HEK293T (cell line): Measurements from ENCODE around the gene TRMT5.

ENCODE experiments used
- CTCF ChIA-PET: fragments of 350-600 bp; formaldehyde crosslinking; extraction: SDS; loops from one replicate; lab custom pipeline; 2021; ENCODE audit warnings: antibody characterized with exemption, inconsistent platforms; lab: Yijun Ruan, JAX
- POLR2A ChIA-PET: fragments of 350-600 bp; formaldehyde crosslinking; extraction: SDS; loops from one replicate; lab custom pipeline; 2020; ENCODE audit warnings: antibody characterized with exemption, inconsistent platforms; lab: Yijun Ruan, JAX
- DNase-seq: peaks from one replicate; pipeline ENCODE4 v3.0.0; 2012; ENCODE audit warnings: mixed read lengths; ENCODE audit errors: extremely low spot score
- ARNT ChIP-seq: fragments of 450-650 bp; IDR thresholded peaks from 2 replicates; pipeline ENCODE4 v1.6.1; 2017; ENCODE audit warnings: mild to moderate bottlenecking
- BHLHE40 ChIP-seq: fragments of 450-650 bp; IDR thresholded peaks from 2 replicates; pipeline ENCODE4 v1.6.1; 2016; ENCODE audit warnings: mild to moderate bottlenecking, moderate library complexity, borderline replicate concordance
- CTBP1 ChIP-seq: fragments of 450-650 bp; IDR thresholded peaks from 2 replicates; pipeline ENCODE4 v1.6.1; 2016; ENCODE audit warnings: borderline replicate concordance
- ELF4 ChIP-seq: fragments of 450-650 bp; IDR thresholded peaks from 2 replicates; pipeline ENCODE4 v1.6.1; 2017; ENCODE audit warnings: antibody characterized with exemption
- FOXA1 ChIP-seq: fragments of 450-650 bp; IDR thresholded peaks from 2 replicates; pipeline ENCODE4 v1.6.1; 2016; ENCODE audit warnings: mild to moderate bottlenecking
- FOXK2 ChIP-seq: fragments of 450-650 bp; IDR thresholded peaks from 2 replicates; pipeline ENCODE4 v1.6.1; 2016; ENCODE audit warnings: mild to moderate bottlenecking
- FOXM1 ChIP-seq: fragments of 450-650 bp; IDR thresholded peaks from 2 replicates; pipeline ENCODE4 v1.6.1; 2017; ENCODE audit warnings: mild to moderate bottlenecking, borderline replicate concordance
- HDGF ChIP-seq: fragments of 450-650 bp; IDR thresholded peaks from 2 replicates; pipeline ENCODE4 v1.6.1; 2017; ENCODE audit warnings: antibody characterized with exemption, borderline replicate concordance
- L3MBTL2 ChIP-seq: fragments of 450-650 bp; conservative IDR thresholded peaks from 2 replicates; pipeline ENCODE4 v1.6.1; 2016; ENCODE audit warnings: mild to moderate bottlenecking
- LEF1 ChIP-seq: fragments of 450-650 bp; IDR thresholded peaks from 2 replicates; pipeline ENCODE4 v1.6.1; 2017; ENCODE audit warnings: mild to moderate bottlenecking, borderline replicate concordance
- NFRKB ChIP-seq: fragments of 450-650 bp; IDR thresholded peaks from 2 replicates; pipeline ENCODE4 v1.6.1; 2016; ENCODE audit warnings: mild to moderate bottlenecking, moderate library complexity
- SP1 ChIP-seq: fragments of 450-650 bp; IDR thresholded peaks from 2 replicates; pipeline ENCODE4 v1.6.1; 2017
- SUZ12 ChIP-seq: fragments of 450-650 bp; IDR thresholded peaks from 2 replicates; pipeline ENCODE4 v1.6.1; 2016; ENCODE audit warnings: mild to moderate bottlenecking
- TARDBP ChIP-seq: fragments of 450-650 bp; IDR thresholded peaks from 2 replicates; pipeline ENCODE4 v1.6.1; 2016
- ZNF384 ChIP-seq: fragments of 450-650 bp; IDR thresholded peaks from 2 replicates; pipeline ENCODE4 v1.6.1; 2016
- TF ChIP-seq, protein P1 (sequence below): fragments of 450-650 bp; IDR thresholded peaks from 2 replicates; pipeline ENCODE4 v1.6.1; 2016

The TRMT5 gene

DNA sequence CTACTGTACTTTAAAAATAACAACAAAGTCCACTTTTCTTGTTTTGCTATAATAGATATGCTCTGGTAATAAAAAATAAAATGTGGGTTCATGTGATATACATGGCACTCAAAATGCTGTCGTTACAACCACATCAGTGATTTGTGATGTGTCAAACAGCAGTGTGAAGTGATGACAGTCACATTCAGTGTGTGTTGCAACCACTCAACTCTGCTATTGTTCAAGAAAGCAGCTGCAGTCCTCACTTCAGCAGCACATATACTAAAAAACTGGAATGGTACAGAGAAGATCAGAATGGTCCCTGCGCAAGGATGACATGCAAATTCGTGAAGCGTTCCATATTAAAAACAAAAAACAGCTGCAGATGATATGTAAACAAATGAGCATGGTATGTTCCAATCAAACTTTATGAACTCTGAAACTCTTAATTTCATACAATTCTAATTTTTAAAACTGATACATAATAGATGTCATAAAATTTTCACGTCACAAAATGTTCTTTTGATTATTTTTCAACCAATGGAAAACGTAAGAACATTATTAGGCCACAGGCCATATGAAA lies 6.7 kb downstream of the TRMT5 start:
- POLR2A ChIA-PET: no interaction called here
- no peak for DNase-seq
- TF ChIP-seq ARNT (no peak), TARDBP (no peak), HDGF (no peak), NFRKB (no peak), BHLHE40 (no peak)
- CTCF ChIA-PET: no interaction called here

DNA sequence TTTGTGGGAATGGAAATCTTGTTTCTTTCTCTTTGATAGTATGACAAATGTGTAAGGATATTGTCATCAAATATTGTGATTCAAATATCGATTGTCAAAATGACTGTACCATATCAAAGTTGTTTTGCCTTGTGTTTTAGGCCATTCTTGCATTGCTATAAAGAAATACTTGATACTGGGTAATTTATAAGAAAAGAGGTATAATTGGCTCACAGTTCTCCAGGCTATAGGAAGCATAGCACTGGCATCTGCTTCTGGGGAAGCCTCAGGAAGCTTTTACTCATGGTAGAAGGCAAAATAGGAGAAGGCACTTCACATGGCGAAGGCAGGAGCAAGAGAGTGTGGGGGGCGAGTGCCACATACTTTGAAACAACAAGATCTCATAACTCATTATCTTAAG lies 7.8 kb downstream of the TRMT5 start:
- DNase-seq: no peak
- no peak for TF ChIP-seq HDGF
- CTCF ChIA-PET: no interaction called here
- POLR2A ChIA-PET: no interaction called here

DNA sequence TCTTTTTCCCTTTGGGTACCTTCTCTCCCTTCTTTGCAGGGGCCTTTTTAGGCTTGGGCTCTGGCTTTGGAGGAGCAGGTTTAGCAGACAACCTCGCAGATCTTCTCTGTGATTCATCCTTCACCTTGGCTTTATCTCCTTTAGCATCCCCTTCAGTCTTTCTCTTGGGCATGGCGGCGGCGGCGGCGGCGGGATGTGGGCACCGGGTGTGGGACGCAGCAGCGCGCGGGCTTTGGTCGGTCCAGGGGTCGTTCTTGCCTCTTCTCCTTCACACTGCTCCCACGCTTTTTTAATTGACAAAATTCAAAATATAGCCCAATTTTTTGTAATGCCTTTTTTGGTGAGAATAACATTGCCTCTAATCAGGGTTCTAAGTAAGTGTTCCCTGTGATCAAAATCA lies 8.6 kb downstream of the TRMT5 start:
- TF ChIP-seq BHLHE40 (no peak), NFRKB (no peak), ELF4 (no peak), FOXA1 (no peak), LEF1 (no peak), TARDBP (no peak), CTBP1 (no peak), FOXK2 (no peak), SP1 (no peak), SUZ12 (no peak), ZNF384 (no peak)
- no peak for DNase-seq
- ChIA-PET CTCF (no interaction called here), POLR2A (no interaction called here)

DNA sequence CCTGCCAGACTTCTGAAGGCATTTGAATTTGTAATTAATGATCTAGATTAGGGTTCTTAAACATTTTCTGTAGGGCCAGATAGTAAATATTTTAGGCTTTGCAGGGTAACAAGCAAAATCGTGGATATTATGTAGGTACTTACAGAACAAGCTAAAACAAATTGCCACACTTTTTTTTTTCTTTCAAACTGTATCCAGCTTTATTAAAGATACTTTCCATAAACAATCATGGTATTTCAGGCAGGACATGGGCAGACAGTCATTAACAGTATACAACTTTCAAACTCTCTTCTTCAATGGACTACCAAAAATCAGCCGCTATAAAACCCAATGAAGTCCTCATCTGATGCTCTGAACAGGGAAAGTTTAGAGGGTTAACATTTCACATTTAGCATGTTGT lies 9.6 kb downstream of the TRMT5 start:
- ChIA-PET POLR2A (no interaction called here), CTCF (no interaction called here)
- TF ChIP-seq ZNF384 (peak; percentile 49; the same call in 1 of the 2 replicates), SUZ12 (no peak), BHLHE40 (no peak), ELF4 (no peak)
- DNase-seq: no peak

DNA sequence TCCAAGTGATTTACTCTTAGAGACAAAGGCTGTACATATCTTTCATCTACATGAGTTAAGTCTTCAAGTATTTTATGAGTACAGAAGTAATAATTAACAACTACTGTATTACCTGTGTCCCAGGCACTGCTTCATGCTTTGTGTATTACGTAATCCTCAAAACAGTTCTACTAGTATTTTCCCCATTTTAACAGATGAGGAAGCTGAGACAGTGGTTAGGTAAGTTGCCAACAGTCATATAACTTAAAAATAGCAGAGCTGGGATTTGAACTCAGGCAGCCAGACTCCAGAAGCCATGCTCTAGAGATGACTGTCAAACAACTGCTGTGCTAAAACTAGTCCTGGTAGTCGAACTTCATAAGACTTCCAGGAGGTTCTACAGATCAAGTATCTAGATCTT lies 10.7 kb downstream of the TRMT5 start:
- TF ChIP-seq LEF1: no peak
- TF ChIP-seq HDGF: no peak
- TF ChIP-seq BHLHE40: no peak
- TF ChIP-seq L3MBTL2: no peak
- no peak for TF ChIP-seq NFRKB
- no peak for TF ChIP-seq FOXA1
- TF ChIP-seq FOXK2: no peak
- TF ChIP-seq, protein P1, sequence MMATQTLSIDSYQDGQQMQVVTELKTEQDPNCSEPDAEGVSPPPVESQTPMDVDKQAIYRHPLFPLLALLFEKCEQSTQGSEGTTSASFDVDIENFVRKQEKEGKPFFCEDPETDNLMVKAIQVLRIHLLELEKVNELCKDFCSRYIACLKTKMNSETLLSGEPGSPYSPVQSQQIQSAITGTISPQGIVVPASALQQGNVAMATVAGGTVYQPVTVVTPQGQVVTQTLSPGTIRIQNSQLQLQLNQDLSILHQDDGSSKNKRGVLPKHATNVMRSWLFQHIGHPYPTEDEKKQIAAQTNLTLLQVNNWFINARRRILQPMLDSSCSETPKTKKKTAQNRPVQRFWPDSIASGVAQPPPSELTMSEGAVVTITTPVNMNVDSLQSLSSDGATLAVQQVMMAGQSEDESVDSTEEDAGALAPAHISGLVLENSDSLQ: no peak
- TF ChIP-seq SUZ12: no peak
- no peak for TF ChIP-seq TARDBP
- TF ChIP-seq FOXM1: no peak
- TF ChIP-seq ARNT: no peak
- TF ChIP-seq SP1: no peak
- no peak for TF ChIP-seq ELF4
- no peak for TF ChIP-seq ZNF384
- no peak for TF ChIP-seq CTBP1
- DNase-seq: no peak
- POLR2A ChIA-PET: no interaction called here
- CTCF ChIA-PET: interaction anchor here (0.6 kb wide), 1 partner anchor 344 kb away, joined by 4 read pairs; no protein-coding TSS in a partner anchor

DNA sequence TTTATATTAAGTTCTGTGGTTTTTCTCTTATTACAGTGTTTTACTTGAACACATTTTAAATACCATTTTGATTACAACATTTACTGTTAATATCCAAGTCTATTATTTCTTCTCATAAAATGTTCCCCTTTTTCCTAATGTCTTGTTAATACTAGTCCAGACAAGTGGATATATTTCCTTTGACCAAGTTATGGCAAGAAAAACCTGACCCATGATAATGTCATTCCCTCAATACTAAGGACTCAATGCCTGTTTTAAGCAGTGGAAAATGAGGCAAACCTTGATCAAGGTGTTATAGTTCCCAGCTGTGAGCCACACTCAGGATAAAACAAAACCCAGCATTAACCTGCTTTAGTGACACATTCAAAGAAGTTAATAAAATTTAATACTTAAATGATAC lies 12.2 kb downstream of the TRMT5 start:
- TF ChIP-seq FOXA1 (no peak), FOXM1 (no peak), HDGF (no peak), ZNF384 (no peak)
- ChIA-PET POLR2A (interaction anchor here (2.3 kb wide), 1 partner anchor 12 kb away, joined by 9 read pairs; the partner anchor contains the start of genes SLC38A6 and TRMT5), CTCF (no interaction called here)
- DNase-seq: no peak

DNA sequence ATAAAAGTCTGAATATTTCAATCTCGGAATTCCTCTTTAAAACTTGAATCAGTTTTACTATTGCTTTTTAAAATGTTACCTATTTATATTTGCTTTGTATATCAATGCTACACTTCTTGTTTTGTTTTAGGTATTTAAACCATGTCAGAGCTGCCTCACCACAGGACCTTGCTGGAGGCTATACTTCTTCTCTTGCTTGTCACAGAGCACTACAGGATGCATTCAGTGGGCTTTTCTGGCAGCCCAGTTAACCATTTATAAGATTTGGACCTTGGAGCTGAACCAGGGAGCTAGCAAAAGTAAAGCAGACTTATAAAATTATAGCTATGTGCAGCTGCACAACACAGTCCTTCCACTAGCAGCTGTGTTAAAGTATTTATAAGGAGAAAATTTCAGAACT lies 12.8 kb downstream of the TRMT5 start:
- POLR2A ChIA-PET: interaction anchor here (2.3 kb wide), 1 partner anchor 13 kb away, joined by 9 read pairs; the partner anchor contains the start of genes SLC38A6 and TRMT5
- DNase-seq: no peak
- no peak for TF ChIP-seq SP1
- TF ChIP-seq TARDBP: no peak
- no peak for TF ChIP-seq ARNT
- no peak for TF ChIP-seq HDGF
- no peak for TF ChIP-seq ELF4
- TF ChIP-seq ZNF384: no peak
- TF ChIP-seq, protein P1: no peak
- no peak for TF ChIP-seq BHLHE40
- CTCF ChIA-PET: no interaction called here

DNA sequence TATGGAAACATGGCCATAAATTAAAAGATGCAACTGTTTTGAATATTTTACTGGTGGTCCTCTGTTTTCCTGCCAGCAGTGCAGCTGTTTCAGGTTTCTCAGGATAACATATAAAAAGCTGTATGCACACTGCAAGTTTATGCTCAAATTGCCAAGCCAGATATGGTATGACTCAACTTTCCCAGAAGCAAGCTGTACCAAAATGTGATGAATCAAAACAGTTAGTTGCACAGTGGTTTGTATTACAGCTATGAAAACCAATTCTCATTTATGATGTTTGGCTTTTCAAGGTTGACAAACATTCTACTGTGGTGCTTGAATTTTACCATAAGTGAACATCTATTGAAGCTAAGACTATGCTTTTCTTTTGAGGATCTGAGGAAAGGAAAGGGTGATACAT lies 15.5 kb downstream of the TRMT5 start:
- CTCF ChIA-PET: no interaction called here

More for the DNA sequence above, 15.5 kb downstream of the TRMT5 start:
- DNase-seq: no peak
- POLR2A ChIA-PET: interaction anchor here (1.8 kb wide), 1 partner anchor 15 kb away, joined by 12 read pairs; the partner anchor contains the start of genes SLC38A6 and TRMT5
- TF ChIP-seq FOXM1: no peak
- no peak for TF ChIP-seq CTBP1
- no peak for TF ChIP-seq FOXK2
- TF ChIP-seq SP1: no peak
- no peak for TF ChIP-seq FOXA1
- no peak for TF ChIP-seq HDGF
- no peak for TF ChIP-seq ZNF384
- TF ChIP-seq ARNT: no peak
- TF ChIP-seq L3MBTL2: no peak
- TF ChIP-seq, protein P1: no peak
- TF ChIP-seq TARDBP: no peak
- no peak for TF ChIP-seq NFRKB
- TF ChIP-seq ELF4: no peak
- no peak for TF ChIP-seq LEF1
- TF ChIP-seq BHLHE40: no peak
- no peak for TF ChIP-seq SUZ12
